ENCODE measurements around the gene SEL1L.

DNA sequence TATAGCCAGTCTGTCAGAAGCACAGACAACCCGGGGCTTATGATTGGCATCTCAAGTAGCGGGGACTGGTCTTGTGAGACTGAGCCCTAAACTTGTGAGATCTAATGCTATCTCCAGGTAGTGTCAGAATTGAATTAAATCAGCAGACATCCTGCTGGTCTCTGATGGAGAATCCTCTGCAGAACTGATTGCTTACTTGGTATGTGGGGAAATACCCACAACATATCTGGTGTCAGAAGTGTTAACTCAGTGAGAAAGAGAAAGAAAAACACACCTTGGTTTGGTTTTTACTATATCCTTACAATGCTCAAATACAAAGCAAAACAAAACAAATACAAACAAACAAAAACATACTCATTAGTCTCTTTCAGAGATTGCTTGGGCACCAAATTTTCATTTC lies 10.0 kb downstream of the SEL1L start:
- TF ChIP-seq POLR2A (IDR thresholded peaks at IDR 0.05; ENCODE audit: low read length) (no peak), GATA1 (IDR thresholded peaks at IDR 0.05; ENCODE audit: low read depth, low read length) (no peak)
